ENCODE measurements around the gene P4HB.

P4HB gene

GRCh38 chr17:81905424-81905875, 45.1 kb upstream of the P4HB start:
- H3K4me3 ChIP-seq (ENCODE audit: low read depth, low read length): no peak overlapping the region
- TF ChIP-seq, protein P1, sequence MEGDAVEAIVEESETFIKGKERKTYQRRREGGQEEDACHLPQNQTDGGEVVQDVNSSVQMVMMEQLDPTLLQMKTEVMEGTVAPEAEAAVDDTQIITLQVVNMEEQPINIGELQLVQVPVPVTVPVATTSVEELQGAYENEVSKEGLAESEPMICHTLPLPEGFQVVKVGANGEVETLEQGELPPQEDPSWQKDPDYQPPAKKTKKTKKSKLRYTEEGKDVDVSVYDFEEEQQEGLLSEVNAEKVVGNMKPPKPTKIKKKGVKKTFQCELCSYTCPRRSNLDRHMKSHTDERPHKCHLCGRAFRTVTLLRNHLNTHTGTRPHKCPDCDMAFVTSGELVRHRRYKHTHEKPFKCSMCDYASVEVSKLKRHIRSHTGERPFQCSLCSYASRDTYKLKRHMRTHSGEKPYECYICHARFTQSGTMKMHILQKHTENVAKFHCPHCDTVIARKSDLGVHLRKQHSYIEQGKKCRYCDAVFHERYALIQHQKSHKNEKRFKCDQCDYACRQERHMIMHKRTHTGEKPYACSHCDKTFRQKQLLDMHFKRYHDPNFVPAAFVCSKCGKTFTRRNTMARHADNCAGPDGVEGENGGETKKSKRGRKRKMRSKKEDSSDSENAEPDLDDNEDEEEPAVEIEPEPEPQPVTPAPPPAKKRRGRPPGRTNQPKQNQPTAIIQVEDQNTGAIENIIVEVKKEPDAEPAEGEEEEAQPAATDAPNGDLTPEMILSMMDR (IDR thresholded peaks at IDR 0.05; ENCODE audit: low read depth, low read length, missing control alignments): no peak
- no peak for DNase-seq (ENCODE audit: low read depth)

- H3K4me3 ChIP-seq (ENCODE audit: low read depth, low read length): no peak overlapping the region
- TF ChIP-seq, protein P1 (IDR thresholded peaks at IDR 0.05; ENCODE audit: low read depth, low read length, missing control alignments): no peak
- no peak for DNase-seq (ENCODE audit: low read depth)
Observed at GRCh38 chr17:81904600-81905423, 44.5 kb upstream of the P4HB start.

DNA sequence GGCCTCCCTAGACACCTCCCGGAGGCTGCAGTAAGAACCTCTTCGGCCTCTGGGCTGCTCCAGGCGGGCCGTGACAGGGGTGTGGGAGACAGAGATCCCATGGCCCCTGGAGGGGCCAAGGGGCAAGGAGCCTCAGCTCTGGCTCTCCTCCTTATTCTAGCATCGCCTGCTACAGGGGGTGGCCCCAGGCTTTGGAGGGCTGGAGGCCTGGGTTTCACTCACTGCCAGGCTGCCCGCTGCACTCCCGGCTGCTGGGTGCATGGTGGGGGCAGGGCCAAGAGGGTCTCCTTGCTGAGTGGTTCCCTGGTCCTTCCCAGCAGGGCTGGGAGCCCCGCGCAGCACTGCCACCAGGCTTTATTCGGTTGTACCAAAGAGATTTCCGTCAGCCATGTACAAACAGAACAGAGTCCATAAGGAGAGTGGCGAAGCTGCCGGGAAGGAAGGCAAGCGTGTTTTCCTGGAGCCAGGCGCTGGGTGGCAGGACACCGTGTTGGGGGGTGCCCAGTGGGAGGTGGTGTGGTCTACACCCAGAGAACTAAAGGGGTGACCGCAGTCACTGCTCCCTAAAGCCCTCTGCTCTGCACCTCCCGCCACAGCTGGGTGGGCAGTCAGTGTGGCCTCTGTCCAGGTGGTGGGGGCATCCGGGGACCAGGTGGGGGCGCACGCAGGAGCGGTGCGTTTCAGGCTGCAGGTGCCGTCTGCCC, 43.7 kb upstream of the P4HB start:
- no peak for DNase-seq (ENCODE audit: low read depth)
- no peak overlapping the region for H3K4me3 ChIP-seq (ENCODE audit: low read depth, low read length)
- TF ChIP-seq, protein P1 (IDR thresholded peaks at IDR 0.05; ENCODE audit: low read depth, low read length, missing control alignments): no peak

GRCh38 chr17:81903415-81903831, 43.1 kb upstream of the P4HB start:
- TF ChIP-seq, protein P1 (IDR thresholded peaks at IDR 0.05; ENCODE audit: low read depth, low read length, missing control alignments): no peak
- no peak for DNase-seq (ENCODE audit: low read depth)

DNA sequence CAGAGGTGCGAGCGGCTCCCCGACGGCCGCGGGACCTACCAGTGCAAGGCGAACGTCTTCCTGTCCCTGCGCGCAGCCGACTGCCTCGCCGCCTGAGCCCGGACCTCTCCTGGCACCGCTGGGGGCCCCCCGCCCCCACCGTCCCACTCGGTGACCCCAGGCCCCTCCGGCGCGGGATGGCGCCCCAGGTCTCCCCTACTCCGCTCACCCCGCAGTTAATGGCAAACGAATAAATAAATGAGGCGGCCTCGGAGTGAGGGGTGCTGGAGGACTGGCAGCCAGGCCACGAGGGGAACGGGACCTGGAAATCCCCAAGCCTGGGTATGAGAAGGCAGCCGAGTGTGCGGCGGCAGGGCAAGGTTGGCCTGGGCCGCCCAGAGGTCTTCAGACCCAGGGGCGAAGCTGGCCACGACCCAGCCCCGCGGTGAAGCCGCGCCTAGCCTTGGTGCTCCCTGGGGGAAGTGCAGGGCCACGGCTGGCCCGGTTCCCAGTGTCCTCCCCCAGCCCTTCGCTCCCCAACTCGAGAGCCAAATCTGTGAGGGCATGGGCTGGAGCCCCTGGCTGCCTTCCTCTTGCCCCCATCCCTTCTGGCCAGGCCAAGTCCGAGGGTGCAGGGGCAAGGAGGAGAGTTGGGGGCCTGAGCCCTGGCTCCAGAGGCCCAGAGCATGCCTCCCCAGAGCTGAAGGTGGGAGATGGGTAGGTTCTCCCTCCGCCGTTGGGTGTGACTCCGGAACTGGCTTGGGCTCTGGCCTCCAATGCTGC, 42.5 kb upstream of the P4HB start:
- TF ChIP-seq, protein P1 (IDR thresholded peaks at IDR 0.05; ENCODE audit: low read depth, low read length, missing control alignments): no peak
- no peak for DNase-seq (ENCODE audit: low read depth)
- H3K4me3 ChIP-seq (ENCODE audit: low read depth, low read length): no peak overlapping the region

More at GRCh38 chr17:81903415-81903831, 43.1 kb upstream of the P4HB start:
- no peak overlapping the region for H3K4me3 ChIP-seq (ENCODE audit: low read depth, low read length)

GRCh38 chr17:81902023-81902652, 41.8 kb upstream of the P4HB start, which contains the start of gene NPB:
Gene NPB, plus strand, starts transcription at chr17:81902238. Its CDS starts 40 bp downstream, at chr17:81902278.
- TF ChIP-seq, protein P1 (IDR thresholded peaks at IDR 0.05; ENCODE audit: low read depth, low read length, missing control alignments): no peak
- no peak for DNase-seq (ENCODE audit: low read depth)
- H3K4me3 ChIP-seq (ENCODE audit: low read depth, low read length): no peak within 1 kb of the TSS

Measured in GM12864 (cell line).